Myocyte (in vitro differentiated cells): ENCODE measurements around the gene SDHC. TPM values are rescaled to one million over a fixed set of nuclear protein-coding genes. Genes with fewer than 3 reads are reported as not detected.
A peak's percentile ranks its signal among the peaks of the same experiment; 100 is the strongest.
"Not testable (repeated sequence)": the region's sequence is repeated elsewhere in the genome, so short reads cannot be mapped to it uniquely, and the experiment has no call there.

Experiments
- DNase-seq: peaks from one replicate; pipeline ENCODE4 v3.0.0-alpha.2; 2012; ENCODE audit warnings: low read depth
- total RNA-seq: library from RNA; depleted of rRNA; stranded (reverse); fragments of >200 nt; gene quantifications from 2 replicates; pipeline ENCODE4 v1.2.3, GENCODE V29; 2014

The SDHC gene
- total RNA-seq, 1 donor from 2014 or later, result 17.8 TPM

- no peak for DNase-seq
Observed at GRCh38 chr1:161309868-161310267, 4.3 kb upstream of the SDHC start, which contains the start of gene MPZ. TSS of gene MPZ (minus strand) at chr1:161309968. CDS start at chr1:161309905, 63 bp downstream.

- DNase-seq, result no peak
Observed at GRCh38 chr1:161311595-161312181, 2.5 kb upstream of the SDHC start.

- no peak for DNase-seq
Observed at GRCh38 chr1:161313554-161314200, 504 bp upstream of the SDHC start.

- not testable (repeated sequence) for DNase-seq
Observed at GRCh38 chr1:161315841-161316674, 1.9 kb downstream of the SDHC start.

- DNase-seq, result no peak
Observed at GRCh38 chr1:161324020-161324419, 9.8 kb downstream of the SDHC start.

GRCh38 chr1:161330346-161330745, 16.2 kb downstream of the SDHC start:
- DNase-seq, result no peak

- DNase-seq, result no peak
Observed at GRCh38 chr1:161333166-161333565, 19.0 kb downstream of the SDHC start.

- DNase-seq, result peak; percentile 12
Observed at GRCh38 chr1:161335796-161336195, 21.6 kb downstream of the SDHC start.

- DNase-seq, result no peak
Observed at GRCh38 chr1:161342177-161342576, 28.0 kb downstream of the SDHC start.

- no peak for DNase-seq
Observed at GRCh38 chr1:161342821-161343220, 28.6 kb downstream of the SDHC start.

- no peak for DNase-seq
Observed at GRCh38 chr1:161350671-161351070, 36.5 kb downstream of the SDHC start.

- peak; percentile 3 for DNase-seq
Observed at GRCh38 chr1:161351482-161351881, 37.3 kb downstream of the SDHC start.

- no peak for DNase-seq
Observed at GRCh38 chr1:161357073-161357472, 42.9 kb downstream of the SDHC start.

GRCh38 chr1:161359291-161359690, 45.1 kb downstream of the SDHC start:
- no peak for DNase-seq

- no peak for DNase-seq
Observed at GRCh38 chr1:161364332-161364731, 50.2 kb downstream of the SDHC start.

- no peak for DNase-seq
Observed at GRCh38 chr1:161365207-161365606, 51.0 kb downstream of the SDHC start.

GRCh38 chr1:161367684-161368400, 53.7 kb downstream of the SDHC start, which contains the start of gene CFAP126:
TSS of gene CFAP126 (minus strand) at chr1:161367876. CDS start at chr1:161367868, 8 bp downstream.
- DNase-seq, result peak; percentile 49

- no peak for DNase-seq
Observed at GRCh38 chr1:161373442-161373841, 59.3 kb downstream of the SDHC start.

- DNase-seq, result no peak
Observed at GRCh38 chr1:161374373-161374772, 60.2 kb downstream of the SDHC start.

- DNase-seq, result no peak
Observed at GRCh38 chr1:161378014-161378413, 63.8 kb downstream of the SDHC start.

- no peak for DNase-seq
Observed at GRCh38 chr1:161379071-161379470, 64.9 kb downstream of the SDHC start.
